Transverse colon (tissue), 3 donors: ENCODE measurements around the gene ZNF205.

Experiments used
- EP300 ChIP-seq: sonication (generic); formaldehyde crosslinking; IDR thresholded peaks from one replicate; pipeline ENCODE4 v1.6.1; 2017; ENCODE audit warnings: antibody characterized with exemption, low read depth
- POLR2A ChIP-seq: fragments of 450-650 bp; IDR thresholded peaks from one replicate; pipeline ENCODE4 v1.6.1; 2016; ENCODE audit warnings: antibody characterized with exemption, mild to moderate bottlenecking, moderate library complexity
- TF ChIP-seq, protein P1 (sequence below), 5 experiments: fragments of 200-600 bp in 3 of 5; fragments of 450-650 bp in 2 of 5; sonication (generic) in 3 of 5; IDR thresholded peaks; 1 replicate in 2 of 5; 2 replicates in 3 of 5; pipeline ENCODE4 v1.5.1; 2016 to 2017; ENCODE audit warnings: antibody characterized with exemption in 5 of 5, inconsistent platforms in 3 of 5, mild to moderate bottlenecking in 2 of 5, moderate library complexity in 1 of 5

DNA sequence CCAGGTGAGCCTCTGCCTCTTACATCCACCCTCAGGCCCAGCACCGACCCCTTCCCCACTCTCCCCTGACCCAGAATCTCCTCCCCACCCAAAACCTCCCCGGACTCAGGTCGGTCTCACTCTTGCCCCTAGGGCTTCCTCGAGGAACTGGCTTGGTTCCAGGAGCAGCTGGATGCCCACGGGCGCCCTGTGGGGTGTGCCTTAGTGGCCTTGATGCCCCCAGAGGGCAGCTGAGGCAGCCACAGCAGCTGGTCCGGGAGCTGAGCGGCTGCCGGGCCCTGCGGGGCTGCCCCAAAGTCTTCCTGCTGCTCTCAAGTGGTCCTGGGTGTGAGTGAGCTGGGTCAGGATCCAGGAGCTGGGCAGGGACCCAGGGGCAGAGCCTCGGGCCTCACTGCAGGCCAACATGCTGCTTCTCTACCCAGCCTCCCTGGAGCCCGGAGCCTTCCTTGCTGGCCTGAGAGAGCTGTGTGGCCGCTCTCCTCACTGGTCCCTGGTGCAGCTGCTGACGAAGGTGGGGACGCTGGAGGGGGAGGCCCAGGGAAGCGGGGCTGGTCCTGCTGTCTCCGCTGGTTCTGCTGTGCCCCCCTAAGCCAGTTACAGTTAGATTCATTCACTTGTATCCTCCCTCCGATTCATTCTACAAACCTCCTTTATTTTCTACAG is 32.1 kb downstream of the ZNF205 start:
- TF ChIP-seq, protein P1, sequence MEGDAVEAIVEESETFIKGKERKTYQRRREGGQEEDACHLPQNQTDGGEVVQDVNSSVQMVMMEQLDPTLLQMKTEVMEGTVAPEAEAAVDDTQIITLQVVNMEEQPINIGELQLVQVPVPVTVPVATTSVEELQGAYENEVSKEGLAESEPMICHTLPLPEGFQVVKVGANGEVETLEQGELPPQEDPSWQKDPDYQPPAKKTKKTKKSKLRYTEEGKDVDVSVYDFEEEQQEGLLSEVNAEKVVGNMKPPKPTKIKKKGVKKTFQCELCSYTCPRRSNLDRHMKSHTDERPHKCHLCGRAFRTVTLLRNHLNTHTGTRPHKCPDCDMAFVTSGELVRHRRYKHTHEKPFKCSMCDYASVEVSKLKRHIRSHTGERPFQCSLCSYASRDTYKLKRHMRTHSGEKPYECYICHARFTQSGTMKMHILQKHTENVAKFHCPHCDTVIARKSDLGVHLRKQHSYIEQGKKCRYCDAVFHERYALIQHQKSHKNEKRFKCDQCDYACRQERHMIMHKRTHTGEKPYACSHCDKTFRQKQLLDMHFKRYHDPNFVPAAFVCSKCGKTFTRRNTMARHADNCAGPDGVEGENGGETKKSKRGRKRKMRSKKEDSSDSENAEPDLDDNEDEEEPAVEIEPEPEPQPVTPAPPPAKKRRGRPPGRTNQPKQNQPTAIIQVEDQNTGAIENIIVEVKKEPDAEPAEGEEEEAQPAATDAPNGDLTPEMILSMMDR (IDR thresholded peaks at IDR 0.05), result no peak
- no peak for TF ChIP-seq POLR2A
- no peak for TF ChIP-seq EP300
